Measurements from ENCODE around the gene SDCBP2. TPM values are rescaled to one million over a fixed set of nuclear protein-coding genes. Genes with fewer than 3 reads are reported as not detected.
A peak's percentile ranks its signal among the peaks of the same experiment; 100 is the strongest.
"Not testable (repeated sequence)": the region's sequence is repeated elsewhere in the genome, so short reads cannot be mapped to it uniquely, and the experiment has no call there.

Gene SDCBP2
- total RNA-seq, 1 experiment from 2014 or later = 0.50 TPM

DNA sequence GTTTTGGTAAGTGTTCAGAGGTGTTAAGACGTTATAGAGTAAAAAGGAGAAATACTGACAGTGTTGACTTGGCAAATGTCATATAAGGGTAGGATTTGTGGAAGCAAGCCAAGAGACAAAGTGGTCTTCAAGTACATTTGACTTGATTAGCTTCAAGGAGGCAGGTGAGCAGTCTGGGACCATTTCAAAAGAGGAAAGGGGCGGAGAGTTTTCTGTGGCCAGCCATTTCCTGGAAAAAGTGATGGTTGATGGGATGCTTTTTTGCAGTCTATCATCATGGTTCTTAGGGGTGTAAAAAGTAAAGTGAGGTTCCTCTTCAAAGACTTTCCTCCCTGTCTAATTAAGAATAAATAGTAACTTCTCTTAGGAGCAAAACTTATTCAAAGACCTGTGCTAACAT, 35.2 kb upstream of the SDCBP2 start:
- in situ Hi-C loops (cut with HindIII; ENCODE audit: low pct_unique_long_range_greater_than_20kb, low sequenced_read_pairs) = no loop called here
- DNase-seq (ENCODE audit: low read depth, low spot score) = no peak

DNA sequence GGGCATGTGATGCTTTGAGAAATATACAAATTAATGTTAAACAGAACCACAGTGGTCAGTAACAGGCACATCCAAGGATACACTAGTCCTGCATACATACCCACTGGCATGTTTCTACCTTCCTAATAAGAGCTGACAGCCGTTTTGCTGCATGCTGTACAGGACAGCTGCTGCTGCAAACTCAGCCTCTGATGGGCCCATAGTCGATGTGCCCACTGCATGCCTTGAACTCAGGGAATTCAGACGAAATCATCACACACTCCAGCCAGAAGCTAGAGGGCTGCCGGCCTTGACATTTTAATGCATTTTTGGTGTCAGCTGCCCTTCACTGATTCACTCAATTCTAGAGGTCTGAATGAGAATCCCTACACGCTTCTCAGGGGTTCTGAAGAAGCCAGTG, 34.6 kb upstream of the SDCBP2 start:
- no peak for DNase-seq (ENCODE audit: low read depth, low spot score)
- in situ Hi-C loops (cut with HindIII; ENCODE audit: low pct_unique_long_range_greater_than_20kb, low sequenced_read_pairs) = no loop called here

DNA sequence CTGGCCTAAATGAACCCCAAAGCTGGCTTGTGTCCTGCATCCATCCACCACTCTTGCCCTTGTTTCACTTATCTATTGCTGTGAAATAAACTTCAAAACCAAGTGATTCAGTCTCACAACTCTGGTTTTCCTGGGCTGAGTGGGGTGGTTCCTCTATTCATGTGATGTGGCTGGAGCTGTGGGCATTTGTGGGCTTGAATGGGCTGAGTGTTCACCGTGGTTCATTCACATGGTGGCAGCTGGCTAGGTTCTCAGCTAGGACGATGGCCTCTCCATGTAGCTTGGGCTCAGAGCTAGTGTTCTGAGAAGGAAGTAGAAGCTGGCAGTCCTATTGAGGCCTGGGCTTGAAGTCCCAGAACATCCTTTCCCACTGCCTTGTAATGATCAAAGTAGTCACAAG, 33.5 kb upstream of the SDCBP2 start:
- in situ Hi-C loops (cut with HindIII; ENCODE audit: low pct_unique_long_range_greater_than_20kb, low sequenced_read_pairs) = no loop called here
- peak; percentile 43 for DNase-seq (ENCODE audit: low read depth, low spot score)

DNA sequence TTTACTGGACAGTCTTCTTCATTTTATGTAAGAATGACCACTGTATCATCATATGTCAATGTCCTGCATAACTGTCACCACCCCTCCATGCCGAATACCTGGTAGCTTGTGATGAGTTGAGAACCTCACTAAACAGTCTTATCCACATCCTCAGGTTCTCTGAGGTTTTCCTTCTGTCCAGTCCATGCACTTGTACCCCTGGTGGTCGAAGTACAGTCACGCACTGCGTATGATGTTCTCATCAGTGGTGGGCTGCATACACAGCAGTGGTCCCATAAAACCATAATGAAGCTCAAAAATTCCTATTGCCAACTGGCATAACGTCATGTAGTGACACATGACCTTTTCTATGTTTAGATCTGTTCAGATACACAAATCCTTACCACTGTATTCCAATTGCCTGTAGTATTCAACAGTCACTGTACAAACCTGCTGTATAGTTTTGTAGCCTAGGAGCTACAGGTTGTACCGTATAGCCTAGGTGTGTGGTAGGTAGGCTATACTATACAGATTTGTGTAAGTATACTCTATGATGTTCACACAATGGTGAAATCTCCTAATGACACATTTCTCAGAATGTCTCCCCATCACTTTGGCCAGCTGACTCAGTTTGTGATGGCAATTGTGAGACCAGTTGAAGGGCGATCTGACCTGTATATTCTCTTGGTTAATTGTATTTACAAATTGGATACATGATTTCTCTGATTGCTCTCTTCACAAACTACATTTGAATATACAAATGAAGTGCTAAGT, 31.3 kb upstream of the SDCBP2 start:
- DNase-seq (ENCODE audit: low read depth, low spot score) = no peak
- in situ Hi-C loops (cut with HindIII; ENCODE audit: low pct_unique_long_range_greater_than_20kb, low sequenced_read_pairs) = no loop called here

DNA sequence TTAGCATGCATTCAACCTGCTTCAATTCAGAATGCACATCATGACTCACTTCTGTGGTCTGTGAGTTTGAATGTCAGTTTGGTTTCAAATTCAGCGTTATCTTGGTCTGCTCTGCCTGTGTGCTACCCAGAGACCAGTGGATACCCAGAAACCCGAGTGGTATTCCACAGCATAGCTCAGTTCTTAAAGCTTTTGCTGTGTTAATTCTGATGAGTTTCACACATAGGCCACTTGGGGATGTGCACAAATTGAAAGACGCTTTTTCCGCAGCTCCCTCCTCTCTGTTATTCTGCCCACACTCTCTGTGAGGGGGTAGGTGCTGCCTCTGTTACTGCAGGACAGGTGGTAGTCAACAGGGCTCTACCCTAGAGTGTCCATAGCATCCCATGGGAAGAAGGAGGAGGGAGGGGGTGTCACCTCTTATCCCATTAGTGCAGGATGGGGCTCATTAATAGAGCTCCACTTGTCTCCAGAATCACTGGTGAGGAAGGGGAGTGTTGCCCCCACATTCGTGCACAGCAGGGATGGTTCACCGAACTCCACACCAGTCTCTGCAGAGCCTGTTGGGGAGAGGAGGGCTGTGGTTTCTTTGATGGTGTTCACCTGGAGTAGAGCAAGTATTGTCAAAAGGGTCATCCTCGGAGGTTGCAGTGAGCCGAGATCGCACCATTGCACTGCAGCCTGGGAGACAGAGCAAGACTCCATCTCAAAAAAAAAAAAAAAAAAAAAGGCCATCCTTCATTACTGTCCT, 29.2 kb upstream of the SDCBP2 start:
- in situ Hi-C loops (cut with HindIII; ENCODE audit: low pct_unique_long_range_greater_than_20kb, low sequenced_read_pairs) = no loop called here
- no peak for DNase-seq (ENCODE audit: low read depth, low spot score)

DNA sequence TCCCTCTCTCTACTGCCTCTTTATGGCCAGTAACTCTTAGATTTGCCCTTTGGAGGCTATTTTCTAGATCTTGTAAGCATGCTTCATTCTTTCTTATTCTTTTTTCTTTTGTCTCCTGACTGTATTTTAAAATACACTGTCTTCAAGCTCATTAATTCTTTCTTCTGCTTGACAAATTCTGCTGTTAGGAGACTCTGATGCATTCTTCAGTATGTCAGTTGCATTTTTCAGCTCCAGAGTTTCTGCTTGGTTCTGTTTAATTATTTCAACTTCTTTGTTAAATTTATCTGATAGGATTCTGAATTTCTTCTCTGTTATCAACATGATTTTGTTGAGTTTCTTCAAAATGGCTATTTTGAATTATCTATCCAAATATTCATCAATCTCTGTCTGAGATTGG, 25.0 kb upstream of the SDCBP2 start:
- in situ Hi-C loops (cut with HindIII; ENCODE audit: low pct_unique_long_range_greater_than_20kb, low sequenced_read_pairs) = no loop called here
- DNase-seq (ENCODE audit: low read depth, low spot score) = no peak

DNA sequence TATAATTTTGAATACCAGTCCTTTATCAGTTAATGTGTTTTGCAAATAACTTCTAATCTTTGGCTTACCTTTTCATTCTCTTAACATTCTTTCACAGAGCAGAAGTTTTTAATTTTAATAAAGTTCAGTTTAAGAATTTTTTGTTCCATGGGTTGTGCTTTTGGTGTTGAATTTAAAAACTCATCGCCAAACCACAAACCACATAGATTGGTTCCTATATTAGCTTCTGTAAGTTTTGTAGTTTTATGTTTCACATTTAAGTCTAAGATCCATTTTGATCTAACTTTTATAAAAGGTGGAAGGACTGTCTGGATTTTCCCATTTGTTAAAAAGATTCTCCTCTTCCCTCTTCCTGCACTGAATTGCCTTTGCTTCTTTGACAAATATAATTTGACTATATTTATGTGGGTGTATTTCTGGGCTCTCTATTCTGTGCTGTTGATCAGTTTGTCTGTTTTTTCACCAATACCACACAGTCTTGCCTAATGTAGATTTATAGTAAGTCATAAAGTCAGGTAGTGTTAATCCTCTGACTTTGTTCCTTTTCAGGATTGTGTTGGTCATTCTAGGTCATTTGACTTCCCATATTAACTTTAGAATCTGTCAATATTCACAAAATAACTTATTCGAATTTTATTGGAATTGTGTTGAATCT, 17.5 kb upstream of the SDCBP2 start:
- DNase-seq (ENCODE audit: low read depth, low spot score) = no peak
- in situ Hi-C loops (cut with HindIII; ENCODE audit: low pct_unique_long_range_greater_than_20kb, low sequenced_read_pairs) = no loop called here

DNA sequence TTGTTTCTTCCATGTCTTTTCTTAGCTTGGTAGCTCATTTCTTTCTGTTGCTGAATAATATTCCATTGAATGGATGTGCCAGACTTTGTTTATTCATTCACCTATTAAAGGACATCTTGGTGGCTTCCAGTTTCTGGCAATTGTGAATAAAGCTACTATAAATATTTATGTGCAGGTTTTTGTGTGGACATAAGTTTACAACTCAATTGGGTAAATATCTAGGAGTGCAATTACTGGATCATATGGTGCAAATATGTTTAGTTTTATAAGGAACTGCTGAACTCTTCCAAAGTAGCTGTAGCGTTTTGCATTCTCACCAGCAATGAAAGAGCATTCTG, 16.8 kb upstream of the SDCBP2 start:
- in situ Hi-C loops (cut with HindIII; ENCODE audit: low pct_unique_long_range_greater_than_20kb, low sequenced_read_pairs) = no loop called here
- no peak for DNase-seq (ENCODE audit: low read depth, low spot score)

DNA sequence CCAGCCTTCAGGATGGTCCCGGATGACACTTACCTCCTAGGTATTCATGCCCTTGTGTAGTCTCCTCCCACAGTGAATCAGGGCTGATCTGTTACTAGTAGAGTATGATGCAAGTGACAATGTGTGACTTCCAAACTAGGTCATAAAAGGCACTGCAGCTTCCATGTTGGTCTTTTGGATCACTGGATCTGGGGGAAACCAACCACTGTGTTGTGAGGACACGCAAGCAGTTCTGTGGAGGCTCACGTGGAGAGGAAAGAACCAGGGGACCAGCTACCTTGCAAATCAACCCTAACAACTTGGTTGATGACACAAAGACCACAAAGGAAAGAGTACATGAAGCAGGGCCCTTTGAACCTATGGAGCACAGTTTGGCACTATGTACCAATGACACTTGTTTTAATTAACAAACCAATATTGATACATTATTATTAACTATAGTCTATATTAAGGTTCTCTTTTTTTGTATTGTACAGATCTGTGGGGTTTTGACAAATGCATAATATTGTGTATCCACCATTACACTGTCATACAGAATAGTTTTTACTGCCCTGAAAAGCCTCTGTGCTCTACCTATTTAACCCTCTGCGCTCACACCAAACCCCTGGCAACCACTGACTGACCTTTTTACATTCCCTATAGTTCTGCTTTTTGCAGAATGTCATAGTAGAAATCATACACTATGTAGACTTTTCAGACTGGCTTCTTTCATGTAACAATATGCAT, 16.3 kb upstream of the SDCBP2 start:
- in situ Hi-C loops (cut with HindIII; ENCODE audit: low pct_unique_long_range_greater_than_20kb, low sequenced_read_pairs) = no loop called here
- no peak for DNase-seq (ENCODE audit: low read depth, low spot score)

DNA sequence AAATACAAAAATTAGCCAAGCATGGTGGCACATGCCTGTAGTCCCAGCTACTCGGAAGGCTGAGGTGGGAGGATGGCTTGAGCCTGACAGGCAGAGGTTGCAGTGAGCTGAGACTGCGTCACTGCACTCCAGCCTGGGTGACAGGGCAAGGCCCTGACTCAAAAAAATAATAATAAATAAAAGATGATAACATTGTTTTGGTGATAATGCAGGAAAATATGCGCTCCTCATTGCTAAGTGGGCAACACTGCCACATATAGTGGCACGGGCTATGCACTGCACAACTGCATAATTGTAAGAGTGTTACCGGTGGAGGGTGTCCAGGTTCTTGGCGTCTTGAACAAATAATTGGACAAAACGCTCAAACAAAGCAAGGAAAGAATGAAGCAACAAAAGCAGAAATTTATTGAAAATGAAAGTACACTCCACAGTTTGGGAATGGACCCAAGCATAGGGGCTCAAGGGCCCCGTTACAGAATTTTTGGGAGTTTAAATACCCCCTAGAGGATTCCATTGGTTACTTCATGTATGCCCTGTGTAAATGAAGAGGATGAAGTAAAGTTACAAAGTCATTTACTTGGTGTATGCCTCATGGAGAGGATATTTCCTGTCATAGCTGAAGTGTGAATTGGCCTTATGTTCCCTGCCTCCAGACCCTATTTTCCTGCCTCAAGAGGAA, 14.6 kb upstream of the SDCBP2 start:
- DNase-seq (ENCODE audit: low read depth, low spot score) = not testable (repeated sequence)

DNA sequence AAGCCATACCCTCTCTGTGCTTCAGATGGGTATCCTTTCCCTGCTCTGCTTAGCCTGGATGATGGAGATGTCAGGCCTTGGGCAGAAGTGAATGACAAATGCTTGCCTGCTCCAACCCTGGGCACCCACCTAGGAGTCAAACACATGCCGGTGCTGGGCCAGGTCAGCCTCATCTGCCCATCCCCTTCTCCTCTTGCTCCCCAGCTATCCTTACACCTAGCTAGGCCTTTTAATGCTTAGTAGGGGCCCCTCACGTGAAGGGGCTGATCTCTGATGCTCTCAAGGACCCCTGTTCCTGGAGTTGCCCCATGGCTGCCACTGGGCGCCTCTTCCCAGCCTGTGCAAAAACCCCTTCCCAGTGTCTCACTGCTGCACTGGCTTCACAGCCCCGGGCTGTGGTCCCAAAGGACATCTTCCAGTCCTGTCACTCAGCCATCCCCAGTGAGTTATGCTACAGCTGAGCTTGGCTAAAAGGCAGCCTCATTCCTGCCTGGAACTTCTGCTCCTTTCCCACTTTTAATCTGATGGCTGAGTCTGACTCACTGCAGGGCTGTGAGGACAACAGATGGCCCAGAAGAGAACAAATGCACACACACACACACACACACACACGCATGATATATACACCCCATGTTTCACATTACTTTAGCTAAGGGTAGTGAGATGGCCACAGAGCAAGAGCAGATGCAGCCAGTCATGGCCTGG, 12.8 kb upstream of the SDCBP2 start:
- no peak for DNase-seq (ENCODE audit: low read depth, low spot score)
- in situ Hi-C loops (cut with HindIII; ENCODE audit: low pct_unique_long_range_greater_than_20kb, low sequenced_read_pairs) = no loop called here

More for the DNA sequence above, 14.6 kb upstream of the SDCBP2 start:
- in situ Hi-C loops (cut with HindIII; ENCODE audit: low pct_unique_long_range_greater_than_20kb, low sequenced_read_pairs) = not testable (repeated sequence)

DNA sequence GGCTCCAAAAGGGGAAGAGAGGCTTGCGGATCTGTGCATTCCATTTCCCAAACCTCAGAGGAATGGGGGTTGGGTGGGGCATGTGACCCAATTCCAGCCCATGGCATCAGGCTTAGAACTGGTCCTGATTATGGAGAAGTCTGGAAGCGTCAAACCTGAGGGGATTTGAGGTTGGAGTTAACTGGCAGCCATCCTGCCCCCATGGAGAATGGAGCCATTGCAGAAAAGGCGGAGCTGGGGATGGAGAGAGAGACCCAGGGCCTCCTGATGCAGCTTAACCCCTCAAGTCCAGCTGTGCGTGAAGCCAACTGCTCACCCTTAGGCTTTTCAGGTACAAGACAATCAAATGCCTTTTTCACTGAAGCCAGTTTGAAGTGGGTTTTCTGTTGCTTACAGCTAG, 9.9 kb upstream of the SDCBP2 start:
- no peak for DNase-seq (ENCODE audit: low read depth, low spot score)
- in situ Hi-C loops (cut with HindIII; ENCODE audit: low pct_unique_long_range_greater_than_20kb, low sequenced_read_pairs) = no loop called here

DNA sequence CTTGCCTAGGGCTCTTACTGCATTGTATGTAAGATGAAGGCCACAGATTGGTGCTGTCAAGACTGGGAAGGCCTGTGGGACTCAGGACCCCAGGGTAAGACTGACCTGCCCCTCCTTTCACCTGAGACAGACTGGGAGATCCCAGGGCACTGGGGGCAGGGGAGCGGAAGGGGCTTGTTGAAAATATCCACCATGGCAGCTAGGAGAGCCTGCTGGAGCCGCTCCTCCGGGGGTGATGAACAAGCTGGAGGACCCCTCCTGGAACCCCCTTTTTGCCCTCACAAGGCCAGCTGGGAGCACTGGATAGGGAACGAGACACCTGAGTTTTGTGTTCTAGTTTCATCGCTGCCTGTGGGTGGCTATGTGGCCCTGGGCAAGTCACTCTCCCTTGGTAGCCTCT, 9.2 kb upstream of the SDCBP2 start:
- in situ Hi-C loops (cut with HindIII; ENCODE audit: low pct_unique_long_range_greater_than_20kb, low sequenced_read_pairs) = no loop called here

DNA sequence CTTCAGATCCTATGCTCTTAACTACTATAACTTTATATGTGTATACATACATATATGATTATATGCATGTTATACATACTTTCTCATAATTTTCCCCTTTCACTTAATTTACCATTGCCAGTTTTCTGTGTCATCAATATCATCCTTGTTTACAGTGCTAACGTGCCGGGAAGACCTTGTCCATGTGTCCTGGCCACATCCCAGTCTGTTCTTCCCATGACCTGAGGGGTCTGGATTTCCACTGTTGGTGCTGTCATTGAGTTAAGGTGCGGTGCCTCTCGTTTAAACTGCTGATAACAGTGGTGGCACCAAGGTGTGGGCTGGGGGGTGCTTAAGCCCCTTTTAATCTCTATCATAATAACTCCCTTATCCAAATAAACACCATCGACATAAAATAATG, 8.5 kb upstream of the SDCBP2 start:
- in situ Hi-C loops (cut with HindIII; ENCODE audit: low pct_unique_long_range_greater_than_20kb, low sequenced_read_pairs) = no loop called here

More for the DNA sequence above, 9.2 kb upstream of the SDCBP2 start:
- DNase-seq (ENCODE audit: low read depth, low spot score) = no peak

DNA sequence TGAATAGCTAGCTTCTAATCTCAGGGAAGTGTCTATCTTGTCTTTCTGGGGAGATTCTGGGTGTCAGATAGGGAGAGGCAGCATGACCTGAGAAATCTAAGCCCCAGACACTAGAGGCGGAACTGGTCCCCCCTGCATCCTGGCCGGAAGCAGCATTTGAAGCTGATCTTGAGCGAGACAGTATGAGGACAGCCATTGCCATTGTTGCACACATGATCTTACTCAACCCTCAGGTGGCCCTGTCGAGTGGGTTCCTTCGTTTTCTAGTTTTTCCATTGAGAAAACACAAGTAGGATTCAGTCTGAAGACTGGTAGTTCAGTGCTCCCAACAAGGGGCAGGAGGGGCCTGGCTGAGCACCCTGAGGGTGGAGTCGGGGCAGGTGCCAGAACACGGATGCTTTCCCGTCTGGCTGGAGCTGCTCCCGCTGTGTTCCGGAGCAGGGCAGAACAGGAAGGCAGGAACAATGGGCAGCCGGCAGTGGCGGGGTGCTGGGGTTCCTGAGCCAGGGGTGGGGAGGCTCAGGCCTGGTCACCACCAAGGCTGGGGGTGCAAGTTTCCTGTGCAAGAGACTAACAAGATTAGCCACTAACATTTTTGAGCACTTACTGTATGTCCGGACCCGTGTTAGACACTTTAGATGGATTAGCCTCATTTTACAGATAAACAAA, 7.9 kb upstream of the SDCBP2 start:
- in situ Hi-C loops (cut with HindIII; ENCODE audit: low pct_unique_long_range_greater_than_20kb, low sequenced_read_pairs) = no loop called here
- DNase-seq (ENCODE audit: low read depth, low spot score) = no peak

More for the DNA sequence above, 8.5 kb upstream of the SDCBP2 start:
- no peak for DNase-seq (ENCODE audit: low read depth, low spot score)

DNA sequence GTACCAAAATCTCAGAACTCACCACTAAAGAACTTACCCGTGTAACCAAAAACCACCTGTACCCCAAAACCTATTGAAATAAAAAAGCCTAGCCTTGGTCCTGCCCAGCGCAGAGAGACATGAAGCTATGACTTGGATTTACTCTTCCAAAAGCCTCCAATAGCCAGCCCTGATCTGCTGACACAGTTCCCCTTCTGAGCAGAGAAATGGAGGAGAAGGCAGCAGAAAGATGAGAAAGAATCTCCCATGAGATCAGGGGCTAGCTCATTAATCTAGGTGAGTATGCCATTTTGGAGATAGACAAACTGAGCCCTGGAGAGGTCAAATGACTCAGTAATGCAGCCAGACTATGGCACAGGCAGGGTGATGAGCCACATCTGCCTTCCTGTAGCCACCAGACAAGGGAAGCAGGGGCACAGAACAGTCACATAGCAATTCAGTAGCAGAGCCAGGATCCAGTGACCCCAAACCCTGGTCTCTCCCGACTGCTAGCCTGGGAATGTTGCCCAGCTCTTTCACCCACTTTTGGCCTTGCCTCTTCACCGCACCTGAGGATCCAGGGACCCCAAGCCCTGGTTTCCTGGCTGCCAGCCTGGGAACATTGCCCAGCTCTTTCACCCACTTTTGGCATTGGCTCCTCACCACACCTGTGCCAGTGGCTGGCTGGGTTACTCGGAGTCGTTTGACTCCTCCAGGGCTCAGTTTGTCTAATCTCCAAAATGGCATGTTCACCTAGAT, 7.2 kb upstream of the SDCBP2 start:
- DNase-seq (ENCODE audit: low read depth, low spot score) = no peak
- in situ Hi-C loops (cut with HindIII; ENCODE audit: low pct_unique_long_range_greater_than_20kb, low sequenced_read_pairs) = no loop called here
